Esophagus squamous epithelium (tissue), 4 donors: ENCODE measurements around the gene CHPF2.

Source experiments
- CTCF ChIP-seq, 6 experiments: fragments of 450-650 bp in 4 of 6; fragments of 200-600 bp in 2 of 6; sonication (generic) in 2 of 6; IDR thresholded peaks; one replicate each; pipeline ENCODE4 v1.5.1; 2016 to 2019; ENCODE audit warnings: antibody characterized with exemption in 6 of 6, mild to moderate bottlenecking in 4 of 6, moderate library complexity in 4 of 6
- POLR2A ChIP-seq, 4 donors: fragments of 450-650 bp; IDR thresholded peaks; one replicate each; pipeline ENCODE4 v1.6.1; 2017; ENCODE audit warnings: antibody characterized with exemption in 4 of 4, mild to moderate bottlenecking in 4 of 4, moderate library complexity in 3 of 4

GRCh38 chr7:151274396-151274795 is 42.1 kb downstream of the CHPF2 start:
- TF ChIP-seq CTCF (IDR thresholded peaks at IDR 0.05) (no peak), POLR2A (IDR thresholded peaks at IDR 0.05) (no peak)
